H1 (cell line): ENCODE measurements around the gene CLDN9. TPM values are rescaled to one million over a fixed set of nuclear protein-coding genes. Genes with fewer than 3 reads are reported as not detected.

ENCODE experiments used
- TBP ChIP-seq: IDR thresholded peaks from 2 replicates; pipeline ENCODE4 v1.6.1; 2011; ENCODE audit warnings: low read depth, low read length, improper control_type of control experiment
- YY1 ChIP-seq: IDR thresholded peaks from 2 replicates; pipeline ENCODE4 v1.6.1; 2011; ENCODE audit warnings: low read depth, mild to moderate bottlenecking, low read length
- polyA plus RNA-seq, 7 experiments: library from polyadenylated mRNA; depleted of rRNA in 3 of 7; stranded (reverse) in 5 of 7; unstranded in 2 of 7; fragments of >200 nt in 5 of 7; fragments of 200-250 nt in 2 of 7; gene quantifications; 1 replicate in 5 of 7; 2 replicates in 1 of 7; 4 replicates in 1 of 7; pipeline versions ENCODE4 v1.2.1 to v1.2.3, GENCODE V29; 2011 to 2013; ENCODE audit warnings: missing spikeins in 2 of 7, mixed read lengths in 2 of 7
- total RNA-seq: library from RNA; stranded (reverse); fragmentation: NEBNext Ultra II Directional; extraction: Animal tissue kit (Norgen Biotek cat#: 25700); gene quantifications from 2 replicates; pipeline ENCODE4 v1.2.1, GENCODE V29; 2021
- TF ChIP-seq, protein P1 (sequence below), 3 experiments: IDR thresholded peaks; 1 replicate in 2 of 3; 2 replicates in 1 of 3; pipeline versions ENCODE4 v1.5.1 to v1.6.1; 2011; ENCODE audit warnings: low read length in 3 of 3, mild to moderate bottlenecking in 3 of 3, inconsistent platforms in 2 of 3, low read depth in 1 of 3, moderate library complexity in 1 of 3; ENCODE audit not compliant: insufficient read depth in 1 of 3; ENCODE audit errors: control extremely low read depth in 1 of 3
- TF ChIP-seq, protein P2 (sequence below): IDR thresholded peaks from 2 replicates; pipeline ENCODE4 v1.6.1; 2012; ENCODE audit warnings: inconsistent platforms
- TF ChIP-seq, protein P3 (sequence below): IDR thresholded peaks from 2 replicates; pipeline ENCODE4 v1.6.1; 2012; ENCODE audit warnings: low read length, inconsistent platforms

The CLDN9 gene
- total and polyA plus RNA-seq, 2 of the 8 experiments (the other 6 are each of a cell fraction or from before 2014, with no cell fraction given), result 0.60 to 0.89 TPM

DNA sequence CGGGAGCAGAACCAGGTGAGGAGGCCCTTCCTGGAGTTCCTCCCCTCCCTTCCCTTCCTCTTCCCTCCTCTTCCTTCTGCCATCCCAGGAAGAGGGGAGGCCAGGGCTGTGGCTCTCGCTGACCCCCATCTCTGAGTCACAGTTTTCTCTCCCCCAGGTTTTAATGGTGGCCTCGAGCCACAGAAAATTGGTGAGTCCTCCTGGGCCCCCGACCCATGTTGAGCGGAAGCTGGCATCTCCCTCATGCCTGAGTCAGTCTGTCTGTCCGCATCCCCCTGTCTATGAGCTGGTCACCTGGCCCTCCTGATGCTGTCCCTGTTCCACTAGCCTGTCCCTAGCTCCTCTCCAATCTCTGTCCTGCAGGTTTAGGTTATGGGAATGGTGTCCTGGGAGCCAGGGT is 12.8 kb upstream of the CLDN9 start (continued):
- TF ChIP-seq, protein P1, sequence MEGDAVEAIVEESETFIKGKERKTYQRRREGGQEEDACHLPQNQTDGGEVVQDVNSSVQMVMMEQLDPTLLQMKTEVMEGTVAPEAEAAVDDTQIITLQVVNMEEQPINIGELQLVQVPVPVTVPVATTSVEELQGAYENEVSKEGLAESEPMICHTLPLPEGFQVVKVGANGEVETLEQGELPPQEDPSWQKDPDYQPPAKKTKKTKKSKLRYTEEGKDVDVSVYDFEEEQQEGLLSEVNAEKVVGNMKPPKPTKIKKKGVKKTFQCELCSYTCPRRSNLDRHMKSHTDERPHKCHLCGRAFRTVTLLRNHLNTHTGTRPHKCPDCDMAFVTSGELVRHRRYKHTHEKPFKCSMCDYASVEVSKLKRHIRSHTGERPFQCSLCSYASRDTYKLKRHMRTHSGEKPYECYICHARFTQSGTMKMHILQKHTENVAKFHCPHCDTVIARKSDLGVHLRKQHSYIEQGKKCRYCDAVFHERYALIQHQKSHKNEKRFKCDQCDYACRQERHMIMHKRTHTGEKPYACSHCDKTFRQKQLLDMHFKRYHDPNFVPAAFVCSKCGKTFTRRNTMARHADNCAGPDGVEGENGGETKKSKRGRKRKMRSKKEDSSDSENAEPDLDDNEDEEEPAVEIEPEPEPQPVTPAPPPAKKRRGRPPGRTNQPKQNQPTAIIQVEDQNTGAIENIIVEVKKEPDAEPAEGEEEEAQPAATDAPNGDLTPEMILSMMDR (IDR thresholded peaks at IDR 0.05; ENCODE audit: control extremely low read depth in 1 of 3, insufficient read depth in 1 of 3, low read depth in 1 of 3, low read length in 3 of 3), result no peak
- TF ChIP-seq, protein P2, sequence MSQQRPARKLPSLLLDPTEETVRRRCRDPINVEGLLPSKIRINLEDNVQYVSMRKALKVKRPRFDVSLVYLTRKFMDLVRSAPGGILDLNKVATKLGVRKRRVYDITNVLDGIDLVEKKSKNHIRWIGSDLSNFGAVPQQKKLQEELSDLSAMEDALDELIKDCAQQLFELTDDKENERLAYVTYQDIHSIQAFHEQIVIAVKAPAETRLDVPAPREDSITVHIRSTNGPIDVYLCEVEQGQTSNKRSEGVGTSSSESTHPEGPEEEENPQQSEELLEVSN, result no peak
- TF ChIP-seq, protein P3, sequence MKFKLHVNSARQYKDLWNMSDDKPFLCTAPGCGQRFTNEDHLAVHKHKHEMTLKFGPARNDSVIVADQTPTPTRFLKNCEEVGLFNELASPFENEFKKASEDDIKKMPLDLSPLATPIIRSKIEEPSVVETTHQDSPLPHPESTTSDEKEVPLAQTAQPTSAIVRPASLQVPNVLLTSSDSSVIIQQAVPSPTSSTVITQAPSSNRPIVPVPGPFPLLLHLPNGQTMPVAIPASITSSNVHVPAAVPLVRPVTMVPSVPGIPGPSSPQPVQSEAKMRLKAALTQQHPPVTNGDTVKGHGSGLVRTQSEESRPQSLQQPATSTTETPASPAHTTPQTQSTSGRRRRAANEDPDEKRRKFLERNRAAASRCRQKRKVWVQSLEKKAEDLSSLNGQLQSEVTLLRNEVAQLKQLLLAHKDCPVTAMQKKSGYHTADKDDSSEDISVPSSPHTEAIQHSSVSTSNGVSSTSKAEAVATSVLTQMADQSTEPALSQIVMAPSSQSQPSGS, result no peak
- TF ChIP-seq YY1 (no peak), TBP (no peak)
- TF ChIP-seq, all 59 proteins: peak for 0
